Activated T-helper 1 cell treated with anti-CD3 and anti-CD28 coated beads, Interleukin-12 subunit alpha, Interleukin-12 subunit beta, Interleukin-2, Interleukin-4 antibody, amounts not matched to agents 30 ng/mL and 10 ng/mL and 1 ng/mL, durations not matched to agents 14 hours and 24 hours and 36 hours (primary cell): ENCODE measurements around the gene TCF21. TPM values are rescaled to one million over a fixed set of nuclear protein-coding genes. Genes with fewer than 3 reads are reported as not detected.
"Not testable (repeated sequence)": the region's sequence is repeated elsewhere in the genome, so short reads cannot be mapped to it uniquely, and the experiment has no call there.

Experiments used
- DNase-seq: peaks from one replicate; pipeline ENCODE4 v3.0.0; 2021; ENCODE audit warnings: low spot score
- H3K27ac Mint-ChIP-seq: one replicate; pipeline ENCODE4 v1.8.0; 2021; ENCODE audit warnings: mild to moderate bottlenecking, mixed read lengths
- H3K27me3 Mint-ChIP-seq: one replicate; pipeline ENCODE4 v1.8.0; 2022; ENCODE audit warnings: mild to moderate bottlenecking, moderate library complexity, mixed read lengths; ENCODE audit not compliant: insufficient read depth
- H3K36me3 Mint-ChIP-seq: one replicate; pipeline ENCODE4 v1.8.0; 2021; ENCODE audit warnings: low read depth, mixed read lengths
- H3K4me1 Mint-ChIP-seq: one replicate; pipeline ENCODE4 v1.8.0; 2021; ENCODE audit warnings: low read depth, mixed read lengths
- H3K4me3 Mint-ChIP-seq: one replicate; pipeline ENCODE4 v1.8.0; 2021; ENCODE audit warnings: mild to moderate bottlenecking, moderate library complexity, mixed read lengths
- H3K9me3 Mint-ChIP-seq: one replicate; pipeline ENCODE4 v1.8.0; 2021; ENCODE audit warnings: mixed read lengths
- intact Hi-C: fragments of 100-400 bp; cut with micrococcal nuclease; formaldehyde crosslinking; loops from one replicate; pipeline ENCODE4 v1.15.1; 2024
- total RNA-seq: library from RNA; stranded (reverse); gene quantifications from 2 replicates; pipeline ENCODE4 v1.2.3, GENCODE V29; 2022

TCF21 gene
- total RNA-seq, result not detected in 2 replicates

DNA sequence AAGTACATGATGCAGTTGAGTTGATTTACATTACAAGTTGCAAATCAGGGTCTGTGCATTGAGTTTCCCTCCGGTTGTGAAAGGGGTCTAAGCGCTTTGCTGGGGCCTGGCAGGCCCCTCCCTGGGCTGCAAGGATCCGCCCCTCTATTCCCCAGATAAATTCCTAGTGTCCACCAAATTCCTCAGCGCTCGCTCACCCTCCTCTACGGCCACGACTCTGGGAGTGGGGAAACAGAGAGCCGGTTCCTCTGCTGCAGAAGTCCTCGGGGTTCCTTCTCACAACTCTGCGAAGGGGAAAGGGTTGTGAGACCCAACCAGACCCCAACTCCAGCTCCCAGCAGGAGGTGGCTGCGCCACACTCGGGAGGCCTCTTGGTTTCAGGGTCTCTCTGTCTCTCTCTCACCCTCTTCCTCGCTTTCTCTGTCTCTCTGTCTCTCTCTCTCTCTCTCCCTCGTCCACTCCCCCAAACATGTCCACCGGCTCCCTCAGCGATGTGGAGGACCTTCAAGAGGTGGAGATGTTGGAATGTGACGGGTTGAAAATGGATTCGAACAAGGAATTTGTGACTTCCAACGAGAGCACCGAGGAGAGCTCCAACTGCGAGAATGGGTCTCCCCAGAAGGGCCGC is at the start of gene TCF21:
TSS of gene TCF21 (plus strand) at position 185 of the 628 bp plus-strand sequence. CDS start at position 470, 285 bp downstream.
- Mint-ChIP-seq H3K36me3 (no peaks in the 10 kb centered on the region), H3K27ac (peak within 1 kb of the TSS; percentile 2), H3K4me3 (peak within 1 kb of the TSS; percentile 12), H3K9me3 (no peaks in the 10 kb centered on the region), H3K27me3 (peaks cover 85% of the 10 kb centered on the region), H3K4me1 (peaks cover 18% of the 10 kb centered on the region)
- DNase-seq, result no peak
- intact Hi-C loops, result loop anchor here (1.0 kb wide), 1 partner anchor 33 kb away; no protein-coding TSS in a partner anchor

DNA sequence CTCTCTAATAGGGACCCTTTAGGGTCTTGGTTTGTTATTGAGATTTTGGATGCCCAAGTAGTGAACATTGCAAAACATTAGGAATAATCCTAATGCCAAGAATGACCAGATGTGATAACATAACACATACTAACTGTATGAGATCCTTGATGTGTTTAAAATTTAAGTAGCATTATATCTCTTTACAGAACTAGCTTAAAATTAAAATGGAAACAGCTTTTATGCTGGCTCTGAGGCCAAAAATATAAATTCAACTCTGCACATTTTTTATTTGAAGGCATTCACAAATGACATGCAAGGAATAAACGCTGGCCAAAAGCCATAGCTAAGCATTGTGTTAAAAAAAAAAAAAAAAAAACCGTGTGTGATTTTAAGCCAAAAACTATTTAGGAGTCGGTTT is 47.7 kb upstream of the TCF21 start:
- Mint-ChIP-seq H3K9me3 (no peaks in the 10 kb centered on the region), H3K27ac (no peak overlapping the region), H3K27me3 (peaks cover 10% of the 10 kb centered on the region), H3K4me3 (no peak overlapping the region), H3K4me1 (no peaks in the 10 kb centered on the region), H3K36me3 (no peaks in the 10 kb centered on the region)
- intact Hi-C loops, result no loop called here
- DNase-seq, result no peak

DNA sequence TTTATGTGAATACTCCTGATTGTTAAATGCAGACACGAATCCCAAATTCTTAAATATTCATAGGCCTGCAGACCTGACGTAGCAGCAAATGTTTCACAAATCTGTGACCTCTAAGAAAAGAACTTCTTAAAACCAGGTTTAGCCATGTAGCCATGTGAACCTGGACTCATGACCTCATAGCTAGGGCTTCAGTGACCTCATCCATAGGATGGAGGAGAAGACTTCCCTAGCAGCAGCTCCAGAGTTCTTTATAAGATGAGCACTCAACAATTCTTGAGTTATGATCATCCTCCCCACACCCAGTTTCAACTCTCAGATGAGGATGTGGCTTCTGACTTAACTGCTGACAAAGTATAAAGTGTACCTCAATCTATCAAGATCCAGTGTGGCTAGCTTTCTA is 45.8 kb upstream of the TCF21 start:
- peaks cover 10% of the 10 kb centered on the region for H3K27me3 Mint-ChIP-seq
- intact Hi-C loops, result no loop called here
- H3K4me1 Mint-ChIP-seq, result no peaks in the 10 kb centered on the region
- H3K27ac Mint-ChIP-seq, result no peak overlapping the region
- H3K36me3 Mint-ChIP-seq, result no peaks in the 10 kb centered on the region
- DNase-seq, result no peak
- H3K4me3 Mint-ChIP-seq, result no peak overlapping the region
- no peaks in the 10 kb centered on the region for H3K9me3 Mint-ChIP-seq

DNA sequence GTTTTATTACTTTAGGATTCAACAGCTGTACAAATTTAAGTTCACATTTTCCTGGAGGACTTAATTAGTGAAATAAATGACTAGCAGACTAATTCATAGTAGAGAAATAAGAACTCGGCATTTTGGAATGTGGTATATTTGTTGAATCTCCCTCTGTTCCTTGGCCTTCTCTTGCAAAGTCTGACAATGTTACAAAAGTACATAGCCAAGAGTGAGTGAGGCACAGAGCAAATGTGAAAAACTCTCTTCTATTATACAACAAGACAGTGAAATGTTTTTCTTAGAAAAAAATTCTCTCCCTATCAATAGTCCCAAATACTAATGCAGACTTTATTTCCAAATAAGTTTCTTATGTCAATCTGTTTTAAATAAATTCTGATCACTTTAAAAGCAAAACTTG is 44.2 kb upstream of the TCF21 start:
- no peaks in the 10 kb centered on the region for H3K9me3 Mint-ChIP-seq
- H3K4me1 Mint-ChIP-seq, result no peaks in the 10 kb centered on the region
- H3K36me3 Mint-ChIP-seq, result no peaks in the 10 kb centered on the region
- peaks cover 7% of the 10 kb centered on the region for H3K27me3 Mint-ChIP-seq
- DNase-seq, result no peak
- no peak overlapping the region for H3K4me3 Mint-ChIP-seq
- no peak overlapping the region for H3K27ac Mint-ChIP-seq
- intact Hi-C loops, result no loop called here

DNA sequence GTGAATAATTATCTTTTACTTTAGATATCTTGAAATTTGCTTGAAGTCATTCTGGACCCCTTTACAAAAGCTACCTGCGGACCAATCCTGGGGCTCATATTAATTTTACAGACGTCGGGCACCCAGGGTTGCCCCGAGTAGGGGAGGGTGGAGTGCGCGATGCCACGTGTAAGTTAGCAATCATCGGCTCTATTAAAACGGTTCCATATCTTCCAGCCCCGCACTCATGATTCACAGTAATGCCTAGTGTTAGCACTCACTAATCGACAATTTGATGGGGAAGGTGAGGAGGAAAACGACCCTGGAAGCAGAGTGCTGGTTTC is 34.9 kb upstream of the TCF21 start:
- H3K27me3 Mint-ChIP-seq, result peaks cover 51% of the 10 kb centered on the region
- H3K9me3 Mint-ChIP-seq, result no peaks in the 10 kb centered on the region
- H3K27ac Mint-ChIP-seq, result no peak overlapping the region
- H3K4me1 Mint-ChIP-seq, result peaks cover 4% of the 10 kb centered on the region
- peaks cover 3% of the 10 kb centered on the region for H3K36me3 Mint-ChIP-seq
- intact Hi-C loops, result loop anchor here (1.0 to 10.0 kb wide), 2 partner anchors 37 to 609 kb away; partner anchors contain the start of gene EYA4
- no peak overlapping the region for H3K4me3 Mint-ChIP-seq
- DNase-seq, result no peak

DNA sequence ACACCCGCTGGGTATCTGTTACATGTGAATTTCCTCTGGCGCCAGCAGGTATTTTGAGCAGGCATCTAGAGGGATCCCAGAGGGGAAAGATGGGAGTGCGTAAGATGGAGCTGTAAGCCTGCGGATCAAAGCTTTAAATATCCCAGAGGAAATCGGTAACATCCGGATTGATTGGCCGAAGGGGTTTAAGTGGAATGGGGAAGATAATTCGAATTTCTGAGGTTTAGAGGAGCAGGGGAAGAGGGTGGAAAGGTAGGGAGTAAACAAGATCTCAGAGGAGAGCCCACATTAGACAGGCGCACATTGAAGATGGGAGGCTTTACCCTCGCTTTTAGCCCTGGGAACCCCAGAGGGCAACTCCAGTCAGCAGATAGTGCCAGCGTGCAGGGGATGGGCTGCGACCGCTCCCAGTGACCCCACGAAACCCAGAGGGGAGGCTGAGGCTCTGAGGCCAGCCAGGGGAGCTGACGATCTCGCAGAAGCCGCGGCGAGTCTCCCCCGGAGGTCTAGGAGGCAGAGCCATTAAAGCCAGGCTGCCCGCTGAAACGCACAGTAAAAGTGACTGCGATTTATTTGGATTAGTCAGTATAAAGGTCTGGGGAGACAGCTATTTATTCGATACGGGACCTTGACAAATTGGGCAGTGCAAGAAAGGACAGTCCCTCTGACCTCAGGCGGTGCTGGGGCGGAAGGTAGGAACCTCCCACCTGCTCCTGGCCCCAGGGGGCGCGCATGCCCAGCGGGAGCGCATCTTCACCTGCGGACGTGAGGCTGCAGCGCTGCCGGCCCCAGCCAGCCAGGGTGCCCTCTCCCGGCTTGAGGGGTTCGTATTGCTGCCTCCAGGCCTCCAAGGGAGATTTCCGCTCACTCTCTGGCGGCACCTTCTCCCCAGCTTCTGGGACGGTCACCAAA is 34.3 kb upstream of the TCF21 start:
- H3K27ac Mint-ChIP-seq, result no peak overlapping the region
- DNase-seq, result no peak

DNA sequence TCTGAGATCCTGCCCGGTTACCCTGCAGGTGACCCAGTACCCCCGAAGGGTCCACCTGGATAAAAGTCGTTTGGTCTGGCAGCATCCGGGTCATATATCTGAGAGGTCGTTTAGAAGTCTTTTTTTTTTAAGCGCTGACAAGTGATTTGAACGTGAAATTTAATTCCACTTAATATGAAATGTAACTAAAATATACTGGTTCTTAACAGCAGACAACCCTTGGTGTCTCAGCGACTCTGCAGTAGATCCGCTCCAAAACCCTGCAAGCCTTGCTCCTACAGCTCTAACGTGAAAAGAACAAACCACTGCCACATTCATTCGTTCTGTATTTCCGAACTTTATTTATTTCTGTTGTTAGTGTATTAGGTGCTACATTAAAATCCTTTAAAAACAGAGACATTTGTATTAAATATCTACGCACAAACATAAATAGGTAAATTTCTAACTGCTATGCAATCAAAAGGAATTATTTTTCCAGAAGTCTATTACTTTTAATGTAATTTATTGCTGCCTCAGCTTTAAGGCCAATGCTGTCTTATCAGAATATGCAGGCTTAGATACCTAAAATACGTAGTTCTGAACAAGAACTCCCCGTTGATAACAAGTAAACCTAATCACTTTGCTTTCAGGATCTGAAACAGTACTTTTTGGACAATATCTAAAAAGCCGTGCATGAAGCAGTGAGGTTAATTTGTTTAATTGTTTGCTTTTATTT is 33.5 kb upstream of the TCF21 start:
- no peaks in the 10 kb centered on the region for H3K9me3 Mint-ChIP-seq
- DNase-seq, result no peak
- peaks cover 4% of the 10 kb centered on the region for H3K4me1 Mint-ChIP-seq
- intact Hi-C loops, result loop anchor here (10.0 kb wide), 1 partner anchor 611 kb away; the partner anchor contains the start of gene EYA4
- peaks cover 53% of the 10 kb centered on the region for H3K27me3 Mint-ChIP-seq
- H3K4me3 Mint-ChIP-seq, result no peak overlapping the region
- peaks cover 3% of the 10 kb centered on the region for H3K36me3 Mint-ChIP-seq
- H3K27ac Mint-ChIP-seq, result no peak overlapping the region

More for the DNA sequence above, 34.3 kb upstream of the TCF21 start:
- Mint-ChIP-seq H3K4me3 (no peak overlapping the region), H3K36me3 (peaks cover 3% of the 10 kb centered on the region), H3K27me3 (peaks cover 51% of the 10 kb centered on the region), H3K4me1 (peaks cover 4% of the 10 kb centered on the region), H3K9me3 (no peaks in the 10 kb centered on the region)
- intact Hi-C loops, result loop anchor here (1.0 to 10.0 kb wide), 2 partner anchors 37 to 610 kb away; partner anchors contain the start of gene EYA4

DNA sequence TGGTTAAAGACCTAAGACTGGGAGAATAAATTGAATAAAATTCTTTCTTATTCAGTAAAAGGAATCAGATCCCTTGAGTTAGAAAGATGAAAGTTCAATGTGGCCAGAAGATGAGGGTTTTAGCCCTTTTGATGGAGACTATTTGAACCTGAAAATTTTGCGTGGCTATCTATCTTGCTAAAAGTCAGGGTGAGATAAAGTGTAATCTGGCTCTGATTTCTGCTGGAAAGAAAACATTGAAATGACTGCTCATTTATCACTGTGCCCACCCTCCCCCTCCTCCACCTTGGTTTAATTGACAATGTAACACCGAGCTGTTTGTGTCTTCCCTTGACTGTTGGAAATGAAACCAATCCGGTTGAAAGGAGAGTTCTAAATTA is 32.9 kb upstream of the TCF21 start:
- H3K4me3 Mint-ChIP-seq, result no peak overlapping the region
- DNase-seq, result no peak
- H3K9me3 Mint-ChIP-seq, result no peaks in the 10 kb centered on the region
- H3K36me3 Mint-ChIP-seq, result peaks cover 3% of the 10 kb centered on the region
- intact Hi-C loops, result loop anchor here (1.0 to 10.0 kb wide), 2 partner anchors 32 to 611 kb away; partner anchors contain the start of gene EYA4
- H3K27me3 Mint-ChIP-seq, result peaks cover 53% of the 10 kb centered on the region
- no peak overlapping the region for H3K27ac Mint-ChIP-seq
- H3K4me1 Mint-ChIP-seq, result peaks cover 4% of the 10 kb centered on the region

DNA sequence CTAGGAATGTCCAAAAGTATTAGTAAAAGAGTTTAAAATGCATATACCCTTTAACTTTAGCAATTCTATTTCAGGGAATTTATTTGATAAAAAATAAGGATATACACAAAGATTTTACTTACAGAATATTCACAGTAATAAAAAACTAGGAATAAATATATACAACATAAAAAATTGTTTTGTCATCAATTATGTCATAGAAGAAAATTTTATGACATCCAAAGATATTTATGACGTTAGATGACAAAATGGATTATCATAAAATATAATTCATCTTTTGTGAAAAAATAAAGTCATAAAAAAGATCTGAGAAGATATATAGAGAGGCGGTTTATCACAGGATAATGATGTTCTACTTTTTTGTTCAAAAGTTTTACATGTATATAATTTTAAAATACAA is 32.0 kb upstream of the TCF21 start:
- Mint-ChIP-seq H3K9me3 (peaks cover 9% of the 10 kb centered on the region), H3K4me3 (no peak overlapping the region), H3K27me3 (peaks cover 49% of the 10 kb centered on the region), H3K4me1 (peaks cover 4% of the 10 kb centered on the region), H3K36me3 (peaks cover 3% of the 10 kb centered on the region), H3K27ac (no peak overlapping the region)
- DNase-seq, result no peak
- intact Hi-C loops, result loop anchor here (1.0 to 10.0 kb wide), 2 partner anchors 31 to 612 kb away; partner anchors contain the start of gene EYA4

DNA sequence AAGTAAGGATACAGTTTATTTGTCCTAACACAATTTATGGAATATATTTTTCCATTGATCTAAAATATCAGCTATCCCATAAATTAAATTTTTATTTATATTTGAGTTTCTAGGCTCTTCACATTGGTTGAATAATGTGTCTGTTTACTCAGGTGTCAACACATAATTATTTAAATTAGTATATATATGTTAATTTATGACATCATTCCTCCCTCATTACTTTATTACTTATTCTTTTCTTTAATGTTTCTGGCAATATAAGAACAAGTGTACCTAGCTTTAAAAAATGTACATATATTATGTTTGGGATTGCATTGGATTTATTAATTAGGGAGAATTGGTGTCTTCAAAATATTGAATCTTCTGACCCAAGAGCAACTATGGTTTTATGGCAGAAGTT is 31.2 kb upstream of the TCF21 start:
- peaks cover 17% of the 10 kb centered on the region for H3K9me3 Mint-ChIP-seq
- no peak overlapping the region for H3K4me3 Mint-ChIP-seq
- H3K4me1 Mint-ChIP-seq, result peaks cover 4% of the 10 kb centered on the region
- peaks cover 44% of the 10 kb centered on the region for H3K27me3 Mint-ChIP-seq
- H3K27ac Mint-ChIP-seq, result no peak overlapping the region
- H3K36me3 Mint-ChIP-seq, result peaks cover 3% of the 10 kb centered on the region
- intact Hi-C loops, result loop anchor here (10.0 kb wide), 1 partner anchor 613 kb away; the partner anchor contains the start of gene EYA4
- no peak for DNase-seq

DNA sequence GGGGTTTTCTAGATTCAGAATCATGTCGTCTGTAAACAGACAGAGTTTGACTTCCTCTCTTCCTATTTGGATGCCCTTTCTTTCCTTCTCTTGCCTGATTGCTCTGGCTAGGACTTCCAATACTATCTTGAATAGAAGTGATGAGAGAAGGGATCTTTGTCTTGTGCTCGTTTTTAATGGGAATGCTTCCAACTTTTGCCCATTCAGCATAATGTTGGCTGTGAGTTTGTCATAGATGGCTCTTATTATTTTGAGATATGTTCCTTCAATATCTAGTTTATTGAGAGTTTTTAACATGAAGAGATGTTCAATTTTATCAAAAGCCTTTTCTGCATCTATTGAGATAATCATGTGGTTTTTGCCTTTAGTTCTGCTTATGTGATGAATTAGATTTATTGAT is 27.6 kb upstream of the TCF21 start:
- H3K36me3 Mint-ChIP-seq, H3K4me1 Mint-ChIP-seq, intact Hi-C loops, DNase-seq, H3K4me3 Mint-ChIP-seq, H3K27ac Mint-ChIP-seq: not testable (repeated sequence)
- Mint-ChIP-seq H3K9me3 (peaks cover 38% of the 10 kb centered on the region), H3K27me3 (peaks cover 11% of the 10 kb centered on the region)

DNA sequence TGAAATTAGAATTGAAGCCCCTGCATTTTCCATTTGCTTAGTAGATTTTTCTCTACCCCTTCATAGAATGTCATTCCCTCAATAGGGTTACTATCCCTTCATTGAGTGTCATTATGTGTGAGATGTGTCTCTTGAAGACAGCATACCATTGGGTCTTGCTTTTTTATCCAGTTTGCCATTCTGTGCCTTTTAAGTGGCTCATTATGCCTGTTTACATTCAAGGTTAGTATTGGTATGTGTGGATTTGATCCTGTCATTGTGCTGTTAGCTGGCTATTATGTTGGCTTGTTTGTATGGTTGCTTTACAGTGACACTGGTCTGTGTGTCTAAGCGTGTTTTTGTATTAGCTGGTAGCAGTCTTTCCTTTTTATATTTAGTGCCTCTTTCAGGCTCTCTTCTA is 25.7 kb upstream of the TCF21 start:
- Mint-ChIP-seq H3K4me1 (no peaks in the 10 kb centered on the region), H3K27me3 (peaks cover 6% of the 10 kb centered on the region)

More for the DNA sequence above, 25.7 kb upstream of the TCF21 start:
- no peak overlapping the region for H3K4me3 Mint-ChIP-seq
- no peaks in the 10 kb centered on the region for H3K36me3 Mint-ChIP-seq
- peaks cover 38% of the 10 kb centered on the region for H3K9me3 Mint-ChIP-seq
- H3K27ac Mint-ChIP-seq, result no peak overlapping the region
- intact Hi-C loops, result no loop called here
- no peak for DNase-seq
